ENCODE measurements around the gene KIRREL3.

- TF ChIP-seq CTCF (IDR thresholded peaks at IDR 0.05): no peak
- TF ChIP-seq EZH2phosphoT487 (IDR thresholded peaks at IDR 0.05; ENCODE audit: borderline replicate concordance, low read depth): no peak
- no peak for TF ChIP-seq REST (IDR thresholded peaks at IDR 0.05; ENCODE audit: low read depth, low read length)
- TF ChIP-seq FOXM1 (IDR thresholded peaks at IDR 0.05; ENCODE audit: low read depth): no peak
- TF ChIP-seq JUND (IDR thresholded peaks at IDR 0.05): no peak
- TF ChIP-seq EP300 (IDR thresholded peaks at IDR 0.05; ENCODE audit: borderline replicate concordance in 1 of 2, low read depth in 1 of 2, low read length in 1 of 2): no peak
These were observed 181.4 kb downstream of the KIRREL3 start for GRCh38 chr11:126819194-126819593.

Measured in SK-N-SH (cell line).